Calu3 (cell line): ENCODE measurements around the gene AEBP1. TPM values are rescaled to one million over a fixed set of nuclear protein-coding genes. Genes with fewer than 3 reads are reported as not detected.

ENCODE experiments used
- BruUV-seq: library from RNA; stranded (reverse); fragments of 400-500 nt; replicated peaks from 2 replicates; lab custom pipeline; 2021; lab: Mats Ljungman, UMichigan
- CTCF ChIA-PET: fragments of 300-600 bp; sonication (Branson Sonifier 250); formaldehyde crosslinking; loops from one replicate; lab custom pipeline; 2022; ENCODE audit warnings: antibody characterized with exemption; lab: Charles Lee
- DNase-seq: peaks from one replicate; pipeline ENCODE4 v3.0.0; 2022
- H3K27ac Mint-ChIP-seq: one replicate; pipeline ENCODE4 v1.8.0; 2022; ENCODE audit warnings: mixed read lengths; ENCODE audit not compliant: unreplicated experiment
- H3K27me3 Mint-ChIP-seq: one replicate; pipeline ENCODE4 v1.8.0; 2022; ENCODE audit warnings: mixed read lengths; ENCODE audit not compliant: unreplicated experiment
- H3K36me3 Mint-ChIP-seq: one replicate; pipeline ENCODE4 v1.8.0; 2022; ENCODE audit warnings: mild to moderate bottlenecking, moderate library complexity, mixed read lengths; ENCODE audit not compliant: insufficient read depth, unreplicated experiment
- H3K4me1 Mint-ChIP-seq: one replicate; pipeline ENCODE4 v1.8.0; 2022; ENCODE audit warnings: mild to moderate bottlenecking, low read depth, mixed read lengths; ENCODE audit not compliant: unreplicated experiment
- H3K4me3 Mint-ChIP-seq: one replicate; pipeline ENCODE4 v1.8.0; 2022; ENCODE audit warnings: mild to moderate bottlenecking, low read depth, moderate library complexity, mixed read lengths; ENCODE audit not compliant: unreplicated experiment
- H3K9me3 Mint-ChIP-seq: one replicate; pipeline ENCODE4 v1.8.0; 2022; ENCODE audit warnings: low read depth, mixed read lengths; ENCODE audit not compliant: unreplicated experiment
- intact Hi-C: fragments of 100-400 bp; cut with micrococcal nuclease; formaldehyde crosslinking; loops from one replicate; pipeline ENCODE4 v1.10.0; 2022; ENCODE audit not compliant: unreplicated experiment
- total RNA-seq: library from RNA; stranded (reverse); gene quantifications from 2 replicates; pipeline ENCODE4 v1.2.3, GENCODE V29; 2022
- TF ChIP-seq, protein P1 (sequence below): fragments of 200-600 bp; IDR thresholded peaks from one replicate; pipeline ENCODE4 v1.8.0; 2022; ENCODE audit warnings: antibody characterized with exemption; ENCODE audit not compliant: unreplicated experiment

The AEBP1 gene
- total RNA-seq, 1 experiment from 2014 or later = not detected

DNA sequence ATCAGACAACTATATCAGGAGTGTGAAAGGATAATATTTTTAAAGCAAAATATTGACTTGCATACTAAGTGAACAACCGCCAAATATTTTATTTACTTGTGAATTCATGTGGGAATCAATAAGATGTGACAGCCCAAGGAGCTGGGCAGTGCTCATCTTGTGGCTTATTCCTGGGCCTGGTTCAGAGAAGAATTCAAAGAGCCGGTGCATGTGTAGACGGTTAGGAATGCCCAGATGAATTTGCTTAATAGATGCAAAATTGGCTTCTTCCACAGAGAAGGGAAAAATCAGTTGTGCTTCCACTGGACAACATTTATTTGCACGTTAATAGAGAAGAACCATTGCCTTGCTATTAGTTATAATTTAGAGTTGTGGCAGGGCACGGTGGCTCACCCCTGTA, 32.6 kb downstream of the AEBP1 start:
- no peaks in the 10 kb centered on the region for H3K9me3 Mint-ChIP-seq
- no peak for DNase-seq
- H3K27ac Mint-ChIP-seq = no peak overlapping the region
- H3K36me3 Mint-ChIP-seq = no peaks in the 10 kb centered on the region
- BruUV-seq = no TSS peak
- CTCF ChIA-PET = interaction anchor here (1.4 kb wide), 1 partner anchor 13 kb away, joined by 3 read pairs; the partner anchor contains the start of gene POLD2
- peaks cover 87% of the 10 kb centered on the region for H3K27me3 Mint-ChIP-seq
- peaks cover 7% of the 10 kb centered on the region for H3K4me1 Mint-ChIP-seq
- intact Hi-C loops = no loop called here
- TF ChIP-seq, protein P1, sequence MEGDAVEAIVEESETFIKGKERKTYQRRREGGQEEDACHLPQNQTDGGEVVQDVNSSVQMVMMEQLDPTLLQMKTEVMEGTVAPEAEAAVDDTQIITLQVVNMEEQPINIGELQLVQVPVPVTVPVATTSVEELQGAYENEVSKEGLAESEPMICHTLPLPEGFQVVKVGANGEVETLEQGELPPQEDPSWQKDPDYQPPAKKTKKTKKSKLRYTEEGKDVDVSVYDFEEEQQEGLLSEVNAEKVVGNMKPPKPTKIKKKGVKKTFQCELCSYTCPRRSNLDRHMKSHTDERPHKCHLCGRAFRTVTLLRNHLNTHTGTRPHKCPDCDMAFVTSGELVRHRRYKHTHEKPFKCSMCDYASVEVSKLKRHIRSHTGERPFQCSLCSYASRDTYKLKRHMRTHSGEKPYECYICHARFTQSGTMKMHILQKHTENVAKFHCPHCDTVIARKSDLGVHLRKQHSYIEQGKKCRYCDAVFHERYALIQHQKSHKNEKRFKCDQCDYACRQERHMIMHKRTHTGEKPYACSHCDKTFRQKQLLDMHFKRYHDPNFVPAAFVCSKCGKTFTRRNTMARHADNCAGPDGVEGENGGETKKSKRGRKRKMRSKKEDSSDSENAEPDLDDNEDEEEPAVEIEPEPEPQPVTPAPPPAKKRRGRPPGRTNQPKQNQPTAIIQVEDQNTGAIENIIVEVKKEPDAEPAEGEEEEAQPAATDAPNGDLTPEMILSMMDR = no peak
- no peak overlapping the region for H3K4me3 Mint-ChIP-seq

DNA sequence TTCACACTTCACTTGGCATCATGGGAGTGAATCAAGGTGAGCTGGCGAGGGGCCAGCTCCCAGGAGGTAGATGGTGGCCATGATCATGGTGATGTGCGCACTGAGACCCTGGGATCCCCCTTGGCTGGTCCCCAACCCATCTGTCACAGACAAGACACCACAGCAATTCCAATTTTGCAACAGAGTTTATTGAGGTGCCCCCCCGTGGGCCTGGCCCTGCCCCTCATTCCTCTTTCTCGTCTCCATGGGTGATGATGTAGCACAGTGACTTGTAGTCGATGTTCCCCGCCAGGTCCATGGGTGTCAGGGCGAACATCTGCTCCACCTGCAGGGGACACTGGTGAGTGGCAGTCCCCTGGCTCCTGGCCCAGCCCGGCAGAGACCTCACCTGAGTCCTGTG, 34.6 kb downstream of the AEBP1 start:
- Mint-ChIP-seq H3K36me3 (no peaks in the 10 kb centered on the region), H3K9me3 (no peaks in the 10 kb centered on the region), H3K4me1 (no peaks in the 10 kb centered on the region), H3K4me3 (no peak overlapping the region), H3K27me3 (peaks cover 77% of the 10 kb centered on the region), H3K27ac (no peak overlapping the region)
- DNase-seq = no peak
- CTCF ChIA-PET = interaction anchor here (0.7 kb wide), 1 partner anchor 13 kb away, joined by 3 read pairs; no protein-coding TSS in a partner anchor
- TF ChIP-seq, protein P1 = no peak
- BruUV-seq = no TSS peak
- intact Hi-C loops = no loop called here

DNA sequence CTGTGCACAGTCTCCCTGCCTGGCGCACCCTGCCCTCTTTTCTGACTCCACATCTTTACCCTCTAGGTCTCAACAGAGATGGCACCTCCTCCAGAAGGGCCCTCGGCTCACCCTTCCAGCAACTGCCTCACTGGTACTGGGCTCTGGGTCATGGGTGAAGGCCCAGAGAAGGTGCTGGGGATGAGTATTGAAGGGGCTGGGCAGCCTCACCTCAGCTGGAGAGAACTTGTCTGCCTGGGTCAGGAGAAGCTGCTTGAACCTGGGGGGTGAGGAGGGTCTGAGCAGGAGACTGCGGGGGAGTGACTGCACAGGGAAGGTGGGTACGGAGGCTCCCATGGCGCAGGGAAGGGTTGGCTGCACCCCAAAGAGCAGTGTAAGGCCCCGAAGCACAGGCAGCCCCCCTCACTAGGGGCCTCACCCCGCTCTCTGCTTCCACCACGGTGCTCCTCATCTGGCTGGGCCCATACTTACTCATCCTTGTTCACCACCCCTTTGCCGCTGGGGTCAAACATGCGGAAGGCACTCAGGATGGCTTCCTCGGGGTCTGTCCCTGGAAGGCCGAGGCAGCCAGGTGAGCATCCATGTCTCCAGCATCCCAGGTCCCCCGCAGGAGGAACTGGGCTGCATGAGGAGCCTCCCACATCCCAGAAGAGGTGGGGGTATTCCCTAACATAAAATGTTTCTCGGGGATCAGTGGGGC, 35.3 kb downstream of the AEBP1 start:
- BruUV-seq = no TSS peak
- TF ChIP-seq, protein P1 = no peak
- Mint-ChIP-seq H3K9me3 (no peaks in the 10 kb centered on the region), H3K4me3 (no peak overlapping the region), H3K27ac (no peak overlapping the region), H3K36me3 (no peaks in the 10 kb centered on the region), H3K27me3 (peaks cover 77% of the 10 kb centered on the region), H3K4me1 (no peaks in the 10 kb centered on the region)
- CTCF ChIA-PET = no interaction called here
- no peak for DNase-seq
- intact Hi-C loops = no loop called here

DNA sequence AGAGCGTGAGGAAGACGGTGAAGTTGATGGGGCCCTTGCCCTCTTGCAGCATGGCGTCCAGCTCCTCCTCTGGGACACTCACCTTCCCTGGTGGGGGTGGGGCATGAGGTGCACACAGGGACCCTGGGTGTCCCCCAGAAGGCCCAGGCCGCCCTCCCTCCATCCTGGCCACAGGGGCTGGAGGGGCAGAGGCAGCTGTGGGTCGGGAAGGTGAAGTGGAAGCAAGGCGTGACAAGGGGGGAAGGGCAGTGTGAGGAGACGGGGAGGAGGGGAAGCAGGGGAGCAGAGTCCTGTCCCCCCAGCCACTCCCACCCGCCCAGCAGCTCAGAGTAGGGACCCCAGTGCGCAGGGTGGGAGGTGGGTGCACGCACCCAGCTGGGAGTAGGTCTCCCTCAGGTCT, 36.2 kb downstream of the AEBP1 start:
- no peak for DNase-seq
- peaks cover 77% of the 10 kb centered on the region for H3K27me3 Mint-ChIP-seq
- H3K9me3 Mint-ChIP-seq = no peaks in the 10 kb centered on the region
- H3K36me3 Mint-ChIP-seq = no peaks in the 10 kb centered on the region
- CTCF ChIA-PET = no interaction called here
- BruUV-seq = no TSS peak
- H3K4me3 Mint-ChIP-seq = no peak overlapping the region
- TF ChIP-seq, protein P1 = no peak
- no peak overlapping the region for H3K27ac Mint-ChIP-seq
- H3K4me1 Mint-ChIP-seq = no peaks in the 10 kb centered on the region
- intact Hi-C loops = no loop called here
